Ovary (tissue), 9 donors: ENCODE results near the gene VPS54. TPM values are rescaled to one million over a fixed set of nuclear protein-coding genes. Genes with fewer than 3 reads are reported as not detected.

Source experiments
- DNase-seq, 5 donors: peaks; one replicate each; pipeline ENCODE4 v3.0.0-alpha.2; 2019 to 2020
- H3K27ac ChIP-seq, 2 donors: fragments of 200-600 bp; one replicate each; pipeline versions ENCODE4 v1.5.1 to v1.8.0; 2019 to 2022
- H3K27me3 ChIP-seq: fragments of 200-600 bp; one replicate; pipeline ENCODE4 v1.8.0; 2022
- H3K36me3 ChIP-seq: fragments of 200-600 bp; sonication (generic); one replicate; pipeline ENCODE4 v1.5.1; 2019
- H3K4me1 ChIP-seq: one replicate; pipeline ENCODE4 v1.8.1; 2013; ENCODE audit warnings: mild to moderate bottlenecking, moderate library complexity; ENCODE audit not compliant: insufficient read depth
- H3K4me3 ChIP-seq: fragments of 200-600 bp; sonication (generic); one replicate; pipeline ENCODE4 v1.5.1; 2017
- H3K9me3 ChIP-seq, 2 donors: fragments of 200-600 bp in 1 of 2; sonication (generic) in 1 of 2; one replicate each; pipeline versions ENCODE4 v1.5.1 to v1.8.1; 2013 to 2019; ENCODE audit warnings: mild to moderate bottlenecking in 1 of 2, moderate library complexity in 1 of 2
- EP300 ChIP-seq: sonication (generic); formaldehyde crosslinking; IDR thresholded peaks from one replicate; pipeline ENCODE4 v1.6.1; 2017; ENCODE audit warnings: antibody characterized with exemption
- POLR2A ChIP-seq: fragments of 450-650 bp; IDR thresholded peaks from one replicate; pipeline ENCODE4 v1.6.1; 2017; ENCODE audit warnings: antibody characterized with exemption, mild to moderate bottlenecking, moderate library complexity
- WGBS, 3 donors: extraction: QIAGEN DNeasy Blood & Tissue Kit in 1 of 3; methylation state at CpG; one replicate each; pipeline versions ENCODE4 v1.1.5 to v1.1.7; 2013 to 2017; 5-methylcytosine and 5-hydroxymethylcytosine counted together
- intact Hi-C, 4 donors: fragments of 100-400 bp; cut with DNase I; formaldehyde crosslinking; loops; one replicate each; pipeline versions ENCODE4 v1.11.0 to v1.15.1; 2022 to 2023
- polyA plus RNA-seq, 2 donors: library from polyadenylated mRNA; stranded (reverse); fragments of 200-250 nt in 1 of 2; fragments of 350-450 nt in 1 of 2; fragmentation: Illumina TruSeq in 1 of 2; extraction: RNeasy Lipid Tissue Mini Kit (QIAGEN cat#74804) in 1 of 2; gene quantifications; one replicate each; pipeline ENCODE4 v1.2.3, GENCODE V29; 2013 to 2014
- total RNA-seq, 7 donors: library from RNA; depleted of rRNA in 2 of 7; stranded (reverse); fragments of >200 nt in 2 of 7; fragmentation: NEBNext Ultra II Directional in 3 of 7; extraction: Animal tissue kit (Norgen Biotek cat#: 25700) in 3 of 7; gene quantifications; one replicate each; pipeline versions ENCODE4 v1.1.0 to v1.2.4, GENCODE V29; 2016 to 2023
- TF ChIP-seq, protein P1 (sequence below), 3 donors: fragments of 450-650 bp in 2 of 3; fragments of 200-600 bp in 1 of 3; IDR thresholded peaks; one replicate each; pipeline versions ENCODE4 v1.5.1 to v1.8.0; 2016 to 2022; ENCODE audit warnings: antibody characterized with exemption in 3 of 3, mild to moderate bottlenecking in 1 of 3
- donor health status: DM: no; HTN: no; CAD: no; lungs with moderate emphysema.
- donor health status: DM: no; HTN: no; CAD: no.
- donor health status: Bipolar disorder and iron deficiency.
- donor health status: DM: yes; HTN: yes; CAD: no.
- donor health status: DM: no; HTN: no; CAD: no.
- donor health status: DM: yes; HTN: yes; CAD: no.

Gene VPS54
- total and polyA plus RNA-seq, 9 donors = 17.9 to 28.6 (median 20.6) TPM

GRCh38 chr2:63863707-63864106, 155.5 kb downstream of the VPS54 start:
- TF ChIP-seq EP300 (no peak), POLR2A (no peak)
- TF ChIP-seq, protein P1, sequence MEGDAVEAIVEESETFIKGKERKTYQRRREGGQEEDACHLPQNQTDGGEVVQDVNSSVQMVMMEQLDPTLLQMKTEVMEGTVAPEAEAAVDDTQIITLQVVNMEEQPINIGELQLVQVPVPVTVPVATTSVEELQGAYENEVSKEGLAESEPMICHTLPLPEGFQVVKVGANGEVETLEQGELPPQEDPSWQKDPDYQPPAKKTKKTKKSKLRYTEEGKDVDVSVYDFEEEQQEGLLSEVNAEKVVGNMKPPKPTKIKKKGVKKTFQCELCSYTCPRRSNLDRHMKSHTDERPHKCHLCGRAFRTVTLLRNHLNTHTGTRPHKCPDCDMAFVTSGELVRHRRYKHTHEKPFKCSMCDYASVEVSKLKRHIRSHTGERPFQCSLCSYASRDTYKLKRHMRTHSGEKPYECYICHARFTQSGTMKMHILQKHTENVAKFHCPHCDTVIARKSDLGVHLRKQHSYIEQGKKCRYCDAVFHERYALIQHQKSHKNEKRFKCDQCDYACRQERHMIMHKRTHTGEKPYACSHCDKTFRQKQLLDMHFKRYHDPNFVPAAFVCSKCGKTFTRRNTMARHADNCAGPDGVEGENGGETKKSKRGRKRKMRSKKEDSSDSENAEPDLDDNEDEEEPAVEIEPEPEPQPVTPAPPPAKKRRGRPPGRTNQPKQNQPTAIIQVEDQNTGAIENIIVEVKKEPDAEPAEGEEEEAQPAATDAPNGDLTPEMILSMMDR (IDR thresholded peaks at IDR 0.05) = no peak
- H3K36me3 ChIP-seq = no peaks in the 10 kb centered on the region
- WGBS, 3 donors = 65 to 82% (median 66%) methylated on average over 1 of the region's 1 CpG
- intact Hi-C loops = loop anchor here in 3 of 4 donors (5.0 to 10.0 kb wide), 3 partner anchors 166 to 269 kb away; no protein-coding TSS in a partner anchor
- H3K4me3 ChIP-seq = no peak overlapping the region
- H3K4me1 ChIP-seq = no peaks in the 10 kb centered on the region
- no peaks in the 10 kb centered on the region for H3K27me3 ChIP-seq
- no peak overlapping the region for H3K27ac ChIP-seq
- H3K9me3 ChIP-seq = no peaks in the 10 kb centered on the region
- no peak for DNase-seq

DNA sequence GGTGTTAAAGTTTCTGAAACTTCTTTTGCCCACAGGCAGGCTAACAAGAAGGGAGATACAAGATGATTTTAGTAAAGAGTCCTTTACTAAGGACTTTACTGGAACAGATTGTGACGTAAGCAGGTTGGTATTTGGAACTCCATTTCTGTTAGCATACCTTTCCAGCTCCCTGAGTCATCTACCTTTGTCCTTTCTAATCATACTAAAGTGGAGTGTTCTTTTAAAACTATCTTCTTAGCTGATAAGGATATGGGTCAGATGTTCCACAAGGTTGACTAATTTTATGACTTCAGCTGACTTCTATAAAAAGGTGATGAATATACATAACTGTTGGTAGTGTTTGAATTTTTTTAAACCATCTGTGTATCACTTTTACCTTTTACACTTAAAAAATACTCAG, 156.4 kb downstream of the VPS54 start:
- Histone ChIP-seq H3K9me3 (no peaks in the 10 kb centered on the region), H3K36me3 (no peaks in the 10 kb centered on the region), H3K27ac (no peak overlapping the region), H3K4me3 (no peak overlapping the region), H3K27me3 (no peaks in the 10 kb centered on the region), H3K4me1 (no peaks in the 10 kb centered on the region)
- 93 to 94% (median 93%) methylated on average over 1 of the region's 1 CpG for WGBS, 3 donors
- TF ChIP-seq POLR2A (no peak), EP300 (no peak)
- no peak for DNase-seq
- intact Hi-C loops = loop anchor here in 3 of 4 donors (5.0 to 10.0 kb wide), 3 partner anchors 166 to 268 kb away; no protein-coding TSS in a partner anchor

GRCh38 chr2:63861220-63861822, 157.9 kb downstream of the VPS54 start:
- Histone ChIP-seq H3K27ac (no peak overlapping the region), H3K36me3 (no peaks in the 10 kb centered on the region), H3K4me3 (no peak overlapping the region), H3K27me3 (no peaks in the 10 kb centered on the region), H3K4me1 (no peaks in the 10 kb centered on the region), H3K9me3 (no peaks in the 10 kb centered on the region)
- 37% methylated on average over 6 of the region's 6 CpGs for WGBS, 3 donors
- intact Hi-C loops = loop anchor here in 3 of 4 donors (5.0 to 10.0 kb wide), 3 partner anchors 164 to 267 kb away; no protein-coding TSS in a partner anchor
- peak in 4 of 5 donors; percentile 31 to 66 (median 40) for DNase-seq
- TF ChIP-seq POLR2A (no peak), EP300 (no peak)
- TF ChIP-seq, protein P1 (IDR thresholded peaks at IDR 0.05) = peak; percentile 15 to 45 (median 23)

DNA sequence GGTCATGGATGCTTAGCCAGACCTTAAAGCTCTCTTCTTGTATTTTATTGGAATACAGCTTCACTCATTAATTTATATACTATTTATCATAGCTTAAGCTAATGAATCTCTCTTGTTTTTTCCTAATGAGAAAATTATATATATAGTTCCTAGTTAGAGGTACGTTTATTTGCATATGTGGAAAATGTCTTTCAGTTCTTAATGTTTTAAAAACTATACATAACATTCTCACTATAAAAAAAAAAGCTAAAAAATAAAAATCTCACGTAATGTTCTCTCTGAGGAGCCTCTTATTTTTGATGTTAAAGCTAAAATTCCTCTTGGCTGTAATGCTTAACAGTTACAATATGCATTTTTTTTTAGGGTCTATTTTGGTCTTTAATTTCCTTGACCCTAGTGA, 160.9 kb downstream of the VPS54 start:
- Histone ChIP-seq H3K27me3 (no peaks in the 10 kb centered on the region), H3K36me3 (no peaks in the 10 kb centered on the region), H3K4me3 (no peak overlapping the region), H3K27ac (no peak overlapping the region), H3K9me3 (no peaks in the 10 kb centered on the region), H3K4me1 (peaks cover 2% of the 10 kb centered on the region)
- TF ChIP-seq POLR2A = no peak
- no peak for DNase-seq
- intact Hi-C loops = loop anchor here in 1 of 4 donors (10.0 kb wide), 1 partner anchor 163 kb away; no protein-coding TSS in a partner anchor
- WGBS, 3 donors = 92 to 96% (median 93%) methylated on average over 2 of the region's 2 CpGs

DNA sequence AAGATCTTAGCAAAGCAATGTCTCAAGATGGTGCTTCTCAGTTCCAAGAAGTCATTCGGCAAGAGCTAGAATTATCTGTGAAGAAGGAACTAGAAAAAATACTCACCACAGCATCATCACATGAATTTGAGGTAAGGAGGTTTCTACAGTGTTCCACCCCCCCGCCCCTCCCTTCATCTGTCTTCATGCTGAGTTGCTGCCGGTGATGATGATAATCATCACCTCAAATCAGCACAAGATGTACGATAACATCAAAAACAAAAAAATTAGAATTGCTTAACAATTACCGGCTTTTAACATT, 163.0 kb downstream of the VPS54 start:
- no peak overlapping the region for H3K4me3 ChIP-seq
- no peaks in the 10 kb centered on the region for H3K27me3 ChIP-seq
- no peak for DNase-seq
- 76 to 85% (median 82%) methylated on average over 5 of the region's 5 CpGs for WGBS, 3 donors
- intact Hi-C loops = loop anchor here in 1 of 4 donors (10.0 kb wide), 1 partner anchor 161 kb away; no protein-coding TSS in a partner anchor
- H3K27ac ChIP-seq = no peak overlapping the region
- no peaks in the 10 kb centered on the region for H3K9me3 ChIP-seq
- TF ChIP-seq, protein P1 (IDR thresholded peaks at IDR 0.05) = no peak
- TF ChIP-seq POLR2A (no peak), EP300 (no peak)
- H3K36me3 ChIP-seq = no peaks in the 10 kb centered on the region
- peaks cover 4% of the 10 kb centered on the region for H3K4me1 ChIP-seq
